ENCODE data around the gene LRFN5. TPM values are rescaled to one million over a fixed set of nuclear protein-coding genes. Genes with fewer than 3 reads are reported as not detected.

The LRFN5 gene
- total RNA-seq, 1 experiment from 2014 or later: not detected

GRCh38 chr14:41604721-41605531, 1.8 kb upstream of the LRFN5 start:
- BruUV-seq (replicated peaks): no TSS peak
- ChIA-PET RAD21 (ENCODE audit: low non-redundant PET in 1 of 2, low total read pairs in 2 of 2, uncharacterized antibody in 2 of 2, unreplicated experiment in 2 of 2) (no interaction called here), CTCF (no interaction called here), POLR2A (no interaction called here)
- Histone ChIP-seq H3K9me3 (ENCODE audit: control insufficient read depth in 1 of 2, insufficient read depth in 1 of 2, low read depth in 1 of 2, low read length in 2 of 2) (no peaks in the 10 kb centered on the region; a peak in 1 of 4 replicates), H4K20me1 (ENCODE audit: insufficient read depth) (no peaks in the 10 kb centered on the region), H3K4me2 (ENCODE audit: low read length) (no peak overlapping the region), H3K36me3 (ENCODE audit: control insufficient read depth in 1 of 2, insufficient read depth in 2 of 2, low read length in 2 of 2) (no peaks in the 10 kb centered on the region), H3K4me1 (ENCODE audit: control insufficient read depth in 1 of 2, insufficient read depth in 2 of 2, low read length in 2 of 2) (no peaks in the 10 kb centered on the region), H3K9ac (ENCODE audit: low read length) (no peak overlapping the region), H3K27ac (ENCODE audit: low read depth, low read length) (no peak overlapping the region), H3K79me2 (ENCODE audit: insufficient read depth, low read length) (no peaks in the 10 kb centered on the region), H2AFZ (ENCODE audit: low read depth, low read length, poor library complexity, severe bottlenecking) (no peak overlapping the region), H3K27me3 (ENCODE audit: insufficient read depth, low read length) (no peaks in the 10 kb centered on the region), H3K9me2 (ENCODE audit: insufficient read depth) (no peaks in the 10 kb centered on the region), H3K4me3 (replicated peaks in 1 of 2; ENCODE audit: low read depth in 1 of 2, low read length in 2 of 2) (no peak overlapping the region)
- intact Hi-C loops (cut with micrococcal nuclease): loop anchor here (5.0 kb wide), 1 partner anchor 323 kb away; no protein-coding TSS in a partner anchor
- no peak for ATAC-seq
- DNase-seq (ENCODE audit: low read depth, low spot score): no peak
- no peak for TF ChIP-seq ZNF274 (IDR thresholded peaks at IDR 0.05; ENCODE audit: low read depth, low read length)

- H3K9ac ChIP-seq (ENCODE audit: low read length): no peak overlapping the region
- no peak for TF ChIP-seq TCF7L2 (IDR thresholded peaks at IDR 0.05; ENCODE audit: borderline replicate concordance, extremely low read depth, insufficient read depth, insufficient read length)
- TF ChIP-seq YY1 (IDR thresholded peaks at IDR 0.05; ENCODE audit: extremely low read depth, insufficient replicate concordance, low read depth, low read length): no peak
- TF ChIP-seq ZFX (IDR thresholded peaks at IDR 0.05): no peak
- TF ChIP-seq REST (IDR thresholded peaks at IDR 0.05; ENCODE audit: low read depth): no peak
- TF ChIP-seq CEBPB (IDR thresholded peaks at IDR 0.05; ENCODE audit: low read depth): no peak
- no peak for TF ChIP-seq ELF1 (IDR thresholded peaks at IDR 0.05; ENCODE audit: borderline replicate concordance, low read depth)
- no peak for TF ChIP-seq MAX (IDR thresholded peaks at IDR 0.05)
- no peak for TF ChIP-seq POLR2AphosphoS5 (IDR thresholded peaks at IDR 0.05; ENCODE audit: low read depth, low read length)
- no peak for TF ChIP-seq EZH2 (IDR thresholded peaks at IDR 0.05)
- H3K9me3 ChIP-seq (ENCODE audit: control insufficient read depth in 1 of 2, insufficient read depth in 1 of 2, low read depth in 1 of 2, low read length in 2 of 2): no peaks in the 10 kb centered on the region; a peak in 1 of 4 replicates
- no peaks in the 10 kb centered on the region for H3K36me3 ChIP-seq (ENCODE audit: control insufficient read depth in 1 of 2, insufficient read depth in 2 of 2, low read length in 2 of 2)
- no peak overlapping the region for H3K4me2 ChIP-seq (ENCODE audit: low read length)
- H2AFZ ChIP-seq (ENCODE audit: low read depth, low read length, poor library complexity, severe bottlenecking): no peak overlapping the region
- H3K27ac ChIP-seq (ENCODE audit: low read depth, low read length): no peak overlapping the region
- ChIA-PET POLR2A (no interaction called here), CTCF (no interaction called here), RAD21 (ENCODE audit: low non-redundant PET in 1 of 2, low total read pairs in 2 of 2, uncharacterized antibody in 2 of 2, unreplicated experiment in 2 of 2) (no interaction called here)
- DNase-seq (ENCODE audit: low read depth, low spot score): no peak
- no peaks in the 10 kb centered on the region for H3K4me1 ChIP-seq (ENCODE audit: control insufficient read depth in 1 of 2, insufficient read depth in 2 of 2, low read length in 2 of 2)
- H3K9me2 ChIP-seq (ENCODE audit: insufficient read depth): no peaks in the 10 kb centered on the region
- no peak for ATAC-seq
- H3K4me3 ChIP-seq (replicated peaks in 1 of 2; ENCODE audit: low read depth in 1 of 2, low read length in 2 of 2): no peak overlapping the region
- no TSS peak for BruUV-seq (replicated peaks)
- no peaks in the 10 kb centered on the region for H3K79me2 ChIP-seq (ENCODE audit: insufficient read depth, low read length)
- H3K27me3 ChIP-seq (ENCODE audit: insufficient read depth, low read length): no peaks in the 10 kb centered on the region
- intact Hi-C loops (cut with micrococcal nuclease): no loop called here
- H4K20me1 ChIP-seq (ENCODE audit: insufficient read depth): no peaks in the 10 kb centered on the region
Observed at GRCh38 chr14:41605550-41606281, 960 bp upstream of the LRFN5 start.

All from HCT116 (cell line).